NOMO-1 treated with dmso at 0.1 percent for 144 hours (cell line): ENCODE data around the gene KIAA1328.
A peak's percentile ranks its signal among the peaks of the same experiment; 100 is the strongest.
"Not testable (repeated sequence)": the region's sequence is repeated elsewhere in the genome, so short reads cannot be mapped to it uniquely, and the experiment has no call there.

Source experiments
- DNase-seq: peaks from one replicate; lab custom pipeline; 2025; ENCODE audit not compliant: unreplicated experiment; lab: John Stamatoyannopoulos, UW

The KIAA1328 gene

DNA sequence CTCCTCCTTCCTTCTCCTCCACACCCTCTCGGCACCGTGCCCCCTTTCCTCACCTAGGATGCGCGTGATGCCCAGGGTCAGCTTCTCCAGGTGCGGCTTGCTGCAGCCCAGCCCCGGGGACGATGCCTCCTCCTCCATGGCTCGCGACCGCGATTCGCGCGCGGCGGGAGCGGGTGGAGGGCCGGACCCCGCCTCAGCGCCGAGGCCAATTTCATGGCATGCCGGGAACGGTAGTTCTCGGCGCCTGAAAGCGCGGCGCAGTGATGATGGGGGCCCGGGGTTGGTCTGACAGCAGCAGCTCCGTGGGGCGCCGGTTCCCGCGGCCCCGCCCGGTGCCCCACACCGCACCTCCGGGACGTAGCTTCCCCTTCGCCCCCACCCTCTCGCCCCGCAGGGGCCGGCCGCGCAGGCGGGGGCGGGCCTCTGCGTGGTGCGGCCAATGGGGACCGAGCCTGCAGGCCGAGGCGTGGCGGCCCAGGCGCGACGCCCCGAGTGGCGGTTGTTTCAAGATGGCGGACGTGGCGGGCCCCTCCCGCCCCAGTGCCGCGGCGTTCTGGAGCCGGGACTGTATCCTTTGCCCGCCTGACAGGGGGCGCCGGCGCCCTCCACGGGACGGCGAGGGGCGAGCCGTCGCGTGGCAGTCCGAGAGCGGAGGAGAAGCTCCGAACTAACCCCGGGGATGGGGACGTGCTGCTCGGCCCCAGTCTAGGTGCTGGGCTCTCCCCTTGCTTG lies at the start of gene KIAA1328, which contains the start of gene TPGS2:
Gene KIAA1328, plus strand, starts transcription at position 498 of the 732 bp plus-strand sequence. Its CDS starts 12 bp downstream, at position 510.
Gene TPGS2, minus strand, starts transcription at position 373 of the 732 bp plus-strand sequence. Its CDS starts 235 bp downstream, at position 138.
- DNase-seq: peak; percentile 91

GRCh38 chr18:36780748-36781147 lies 48.2 kb upstream of the KIAA1328 start:
- no peak for DNase-seq

DNA sequence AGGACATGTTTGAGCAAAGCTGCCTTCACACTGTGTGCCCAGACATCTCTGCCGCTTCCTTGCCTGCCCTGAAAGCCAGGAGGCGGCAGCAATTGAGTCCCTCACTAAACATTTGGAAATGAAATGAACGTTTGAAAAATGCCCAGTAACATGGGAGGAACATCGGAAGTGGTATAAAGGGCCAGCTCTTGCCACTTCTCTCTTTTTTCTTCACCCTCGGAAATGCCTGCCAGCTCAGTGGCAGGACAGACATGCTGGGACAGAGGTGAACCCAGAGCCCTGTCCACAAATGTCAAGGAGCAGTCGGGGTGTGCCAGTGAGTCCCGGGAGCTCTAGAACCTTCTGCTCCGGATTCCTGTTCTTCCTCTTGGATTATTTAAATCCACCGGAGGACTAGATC lies 46.2 kb upstream of the KIAA1328 start:
- DNase-seq: no peak

DNA sequence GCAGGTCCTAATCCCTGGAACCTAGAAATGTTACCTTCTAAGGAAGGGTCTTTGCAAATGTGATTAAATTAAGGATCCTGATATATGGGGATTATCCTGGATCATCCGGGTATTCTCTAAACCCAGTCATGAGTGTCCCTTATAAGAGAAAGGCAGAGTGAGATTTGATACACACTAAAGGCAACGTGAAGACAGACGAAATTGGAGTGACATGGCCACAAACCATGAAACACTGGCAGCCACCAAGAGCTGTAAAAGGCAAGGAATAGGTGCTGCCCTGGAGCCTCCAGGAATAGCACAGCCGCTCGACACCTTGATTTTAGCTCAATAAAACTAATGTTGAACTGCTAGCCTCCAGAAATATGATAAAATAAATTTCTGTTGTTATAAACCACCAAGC lies 45.1 kb upstream of the KIAA1328 start:
- no peak for DNase-seq

GRCh38 chr18:36786686-36787085 lies 42.2 kb upstream of the KIAA1328 start:
- no peak for DNase-seq

- no peak for DNase-seq
These were observed 36.2 kb upstream of the KIAA1328 start for GRCh38 chr18:36792634-36793283.

DNA sequence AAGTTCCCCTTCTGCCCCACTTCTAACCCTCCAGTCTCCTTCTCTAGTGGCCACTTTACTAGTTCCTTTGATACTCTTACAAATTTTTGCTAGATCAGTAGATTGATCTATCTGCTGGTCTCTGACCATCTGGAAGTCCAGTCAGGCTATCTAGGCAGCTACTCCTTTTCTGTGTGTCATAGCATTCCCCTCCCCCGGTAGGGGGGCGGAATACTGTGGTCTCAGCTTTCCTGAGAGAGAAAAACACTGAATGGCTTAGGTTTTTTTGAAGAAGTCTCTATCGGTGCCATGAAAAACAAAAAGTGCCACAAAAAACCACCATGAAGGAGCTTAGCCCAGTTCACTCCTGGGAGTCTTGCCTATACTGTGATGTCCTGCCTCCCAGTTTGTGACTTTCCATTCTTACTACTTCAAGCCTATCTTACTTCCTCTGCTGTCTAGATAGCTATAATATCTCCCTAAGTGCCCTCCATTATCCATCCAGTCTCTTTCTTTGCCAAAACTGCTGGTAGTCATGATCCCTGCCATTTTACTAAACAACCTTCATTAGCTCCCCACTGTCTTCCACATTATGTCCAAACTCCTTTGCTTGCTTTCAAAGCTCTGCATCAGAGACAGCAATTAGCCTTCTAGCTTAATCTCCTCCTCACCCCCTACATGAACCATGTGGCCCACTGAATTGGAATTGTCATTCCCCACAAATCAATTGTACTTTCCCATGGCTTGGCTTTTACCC lies 30.0 kb upstream of the KIAA1328 start:
- DNase-seq: no peak

- no peak for DNase-seq
These were observed 23.8 kb upstream of the KIAA1328 start for GRCh38 chr18:36805105-36805504.

DNA sequence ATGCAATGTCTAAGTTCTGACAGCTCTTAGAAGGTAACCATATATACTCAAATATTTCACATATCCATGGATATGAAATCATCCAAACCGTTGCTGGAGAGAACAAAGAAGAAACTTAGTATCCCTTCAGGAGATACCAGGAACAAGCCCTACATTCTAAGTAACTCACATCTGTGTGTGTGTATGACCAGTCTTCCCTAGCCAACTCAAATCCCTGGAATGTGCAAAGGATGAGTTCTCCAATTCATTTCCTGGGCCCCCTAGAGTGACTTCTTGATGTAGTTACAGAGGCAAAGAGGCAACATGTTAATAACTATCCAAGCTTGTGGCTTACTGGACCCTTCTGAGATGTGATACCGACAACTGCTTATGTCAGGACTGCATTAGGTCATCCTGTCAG lies 20.2 kb upstream of the KIAA1328 start:
- no peak for DNase-seq

GRCh38 chr18:36809590-36810381 lies 19.1 kb upstream of the KIAA1328 start:
- peak; percentile 34 for DNase-seq

GRCh38 chr18:36811430-36811829 lies 17.5 kb upstream of the KIAA1328 start:
- no peak for DNase-seq

DNA sequence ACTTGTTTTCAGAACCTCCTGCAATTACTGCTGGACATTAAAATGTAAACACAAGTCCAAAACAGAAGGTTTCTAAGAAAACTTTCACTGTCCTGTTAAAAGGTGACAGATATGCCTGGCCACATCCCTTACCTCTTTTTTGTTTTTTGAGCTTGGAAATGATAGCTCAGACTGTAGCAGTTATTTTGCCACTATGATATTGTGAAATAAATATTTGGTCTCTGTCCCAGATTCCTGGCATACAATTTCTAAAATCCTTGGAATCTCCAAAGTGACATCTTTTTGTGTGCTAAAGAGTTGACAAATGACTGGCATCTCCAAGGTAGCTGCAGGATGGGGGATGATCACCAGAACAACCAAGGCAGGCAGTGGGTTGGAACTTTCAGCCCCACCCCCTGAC lies 17.0 kb upstream of the KIAA1328 start:
- no peak for DNase-seq

- no peak for DNase-seq
These were observed 16.2 kb upstream of the KIAA1328 start for GRCh38 chr18:36812678-36813077.

GRCh38 chr18:36813101-36813775 lies 15.7 kb upstream of the KIAA1328 start:
- no peak for DNase-seq

- DNase-seq: no peak
These were observed 15.1 kb upstream of the KIAA1328 start for GRCh38 chr18:36813824-36814223.

- DNase-seq: no peak
These were observed 13.9 kb upstream of the KIAA1328 start for GRCh38 chr18:36814994-36815393.

GRCh38 chr18:36816096-36816495 lies 12.8 kb upstream of the KIAA1328 start:
- not testable (repeated sequence) for DNase-seq

DNA sequence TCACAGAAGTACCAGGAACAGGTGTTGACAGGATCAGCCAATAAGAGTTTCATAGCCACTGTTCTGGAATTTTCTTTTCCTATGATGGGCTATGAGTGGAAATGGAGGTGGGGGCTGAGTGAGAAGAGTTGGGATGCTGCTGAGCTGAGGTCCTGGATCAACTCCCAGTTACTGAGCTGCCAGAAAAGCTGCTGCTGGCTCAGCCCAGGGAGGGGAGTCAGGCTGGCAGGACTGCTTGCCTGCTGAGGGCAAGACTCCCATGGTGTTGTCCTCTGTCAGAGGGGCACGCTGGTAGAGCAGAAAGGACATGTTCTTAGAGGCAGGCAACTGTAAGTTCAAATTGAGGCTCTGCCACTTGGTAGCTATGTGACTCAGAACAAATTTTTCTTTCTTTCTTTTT lies 11.9 kb upstream of the KIAA1328 start:
- DNase-seq: no peak

DNA sequence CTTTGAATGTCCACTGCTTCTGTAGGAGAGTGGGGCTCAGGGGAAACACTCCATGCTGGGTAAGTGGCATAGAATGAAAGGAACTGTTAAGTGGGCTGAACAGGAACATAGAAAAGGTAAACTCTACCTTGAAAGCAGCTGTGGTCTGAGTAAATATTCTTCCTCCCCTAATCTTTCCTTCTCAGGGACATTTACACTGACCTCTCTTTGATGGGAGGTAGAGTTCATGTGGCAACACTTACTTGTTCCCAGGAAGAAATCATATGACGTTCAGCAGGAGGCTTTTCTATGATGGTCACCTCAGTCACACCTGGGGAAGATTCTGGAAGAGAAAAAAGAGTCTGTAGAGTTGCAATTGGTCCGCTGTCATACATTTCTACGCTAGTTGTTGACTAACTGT lies 10.3 kb upstream of the KIAA1328 start:
- no peak for DNase-seq

DNA sequence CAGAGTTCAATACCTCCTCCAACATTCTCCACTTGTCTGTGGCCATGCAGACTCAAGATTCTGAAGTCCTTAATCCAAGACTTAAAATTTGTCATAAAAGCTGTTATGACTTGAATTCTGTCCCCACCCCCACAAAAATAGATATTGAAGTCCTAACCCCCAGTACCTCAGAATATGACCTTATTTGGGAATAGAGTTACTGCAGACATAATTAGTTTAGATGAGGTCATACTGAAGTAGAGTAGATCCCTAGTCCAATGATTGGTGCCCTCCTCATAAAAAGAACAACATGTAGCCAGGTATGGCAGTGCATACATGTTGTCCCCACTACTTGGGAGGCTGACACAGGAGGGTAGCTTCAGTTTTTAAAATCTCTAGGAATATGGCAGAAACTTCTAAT lies 9.3 kb upstream of the KIAA1328 start:
- DNase-seq: no peak
